Activated naive CD4-positive, alpha-beta T cell treated with anti-CD3 and anti-CD28 coated beads, Interleukin-2, amount 50 U/mL, for 72 hours (primary cell): ENCODE results near the gene AR. TPM values are rescaled to one million over a fixed set of nuclear protein-coding genes. Genes with fewer than 3 reads are reported as not detected.
A peak's percentile ranks its signal among the peaks of the same experiment; 100 is the strongest.
"Not testable (repeated sequence)": the region's sequence is repeated elsewhere in the genome, so short reads cannot be mapped to it uniquely, and the experiment has no call there.

ENCODE experiments used
- ATAC-seq, 2 donors: fragments of 150-1000 bp; cut with Tn5 transposase; 2 replicates each; pipeline ENCODE4 v1.10.0; 2021; ENCODE audit warnings: mild to moderate bottlenecking in 2 of 2, moderate library complexity in 2 of 2
- DNase-seq, 2 donors: peaks; one replicate each; pipeline ENCODE4 v3.0.0; 2021 to 2022; ENCODE audit warnings: low spot score in 2 of 2
- H3K27ac Mint-ChIP-seq, 2 donors: one replicate each; pipeline ENCODE4 v1.8.0; 2022; ENCODE audit warnings: mild to moderate bottlenecking in 2 of 2, mixed read lengths in 2 of 2
- H3K36me3 Mint-ChIP-seq, 2 donors: one replicate each; pipeline ENCODE4 v1.8.0; 2022; ENCODE audit warnings: mixed read lengths in 2 of 2
- H3K9me3 Mint-ChIP-seq, 2 donors: one replicate each; pipeline ENCODE4 v1.8.0; 2022; ENCODE audit warnings: mixed read lengths in 2 of 2
- total RNA-seq, 2 donors: library from RNA; stranded (reverse); gene quantifications; one replicate each; pipeline ENCODE4 v1.2.3, GENCODE V29; 2022

The AR gene
- total RNA-seq, 2 donors from 2014 or later: not detected

- not testable (repeated sequence) for H3K36me3 Mint-ChIP-seq, ATAC-seq, DNase-seq, H3K27ac Mint-ChIP-seq
- peaks cover 4 to 14% of the 10 kb centered on the region in 2 donors for H3K9me3 Mint-ChIP-seq
Observed at GRCh38 chrX:67670717-67671116, 126.9 kb downstream of the AR start.

GRCh38 chrX:67673741-67674274, 130.0 kb downstream of the AR start:
- Mint-ChIP-seq H3K36me3 (no peaks in the 10 kb centered on the region), H3K9me3 (peaks cover 4 to 5% of the 10 kb centered on the region in 2 donors), H3K27ac (no peak overlapping the region)
- DNase-seq (no peak), ATAC-seq (no peak)

- Mint-ChIP-seq H3K9me3 (peaks cover 4 to 5% of the 10 kb centered on the region in 2 donors), H3K36me3 (no peaks in the 10 kb centered on the region), H3K27ac (no peak overlapping the region)
- ATAC-seq (no peak), DNase-seq (no peak)
Observed at GRCh38 chrX:67674741-67675140, 130.9 kb downstream of the AR start.

- H3K9me3 Mint-ChIP-seq: peaks cover 0 to 3% of the 10 kb centered on the region in 2 donors
- H3K27ac Mint-ChIP-seq: no peak overlapping the region
- ATAC-seq: no peak
- H3K36me3 Mint-ChIP-seq: no peaks in the 10 kb centered on the region
- no peak for DNase-seq
Observed at GRCh38 chrX:67684136-67684535, 140.3 kb downstream of the AR start.

- ATAC-seq: peak in 1 of 2 donors; percentile 28
- no peak for DNase-seq
- Mint-ChIP-seq H3K36me3 (no peaks in the 10 kb centered on the region), H3K27ac (no peak overlapping the region), H3K9me3 (no peaks in the 10 kb centered on the region)
Observed at GRCh38 chrX:67692246-67692645, 148.4 kb downstream of the AR start.

- no peak overlapping the region for H3K27ac Mint-ChIP-seq
- ATAC-seq: peak in 1 of 2 donors; percentile 63
- no peaks in the 10 kb centered on the region for H3K9me3 Mint-ChIP-seq
- DNase-seq: no peak
- H3K36me3 Mint-ChIP-seq: no peaks in the 10 kb centered on the region
Observed at GRCh38 chrX:67693928-67694327, 150.1 kb downstream of the AR start.

- no peak overlapping the region for H3K27ac Mint-ChIP-seq
- H3K9me3 Mint-ChIP-seq: no peaks in the 10 kb centered on the region
- DNase-seq (no peak), ATAC-seq (no peak)
- no peaks in the 10 kb centered on the region for H3K36me3 Mint-ChIP-seq
Observed at GRCh38 chrX:67697452-67697851, 153.6 kb downstream of the AR start.

GRCh38 chrX:67700602-67701001, 156.8 kb downstream of the AR start:
- DNase-seq (no peak), ATAC-seq (no peak)
- no peaks in the 10 kb centered on the region for H3K36me3 Mint-ChIP-seq
- no peak overlapping the region for H3K27ac Mint-ChIP-seq
- no peaks in the 10 kb centered on the region for H3K9me3 Mint-ChIP-seq

GRCh38 chrX:67714004-67714403, 170.2 kb downstream of the AR start:
- no peak overlapping the region for H3K27ac Mint-ChIP-seq
- ATAC-seq: no peak
- no peak for DNase-seq
- H3K36me3 Mint-ChIP-seq: no peaks in the 10 kb centered on the region
- peaks cover 0 to 10% of the 10 kb centered on the region in 2 donors for H3K9me3 Mint-ChIP-seq

GRCh38 chrX:67717571-67717970, 173.8 kb downstream of the AR start:
- ATAC-seq (no peak), DNase-seq (no peak)
- Mint-ChIP-seq H3K36me3 (no peaks in the 10 kb centered on the region), H3K9me3 (peaks cover 0 to 13% of the 10 kb centered on the region in 2 donors), H3K27ac (no peak overlapping the region)

GRCh38 chrX:67718926-67719325, 175.1 kb downstream of the AR start:
- peaks cover 0 to 15% of the 10 kb centered on the region in 2 donors for H3K9me3 Mint-ChIP-seq
- no peak for ATAC-seq
- no peak overlapping the region for H3K27ac Mint-ChIP-seq
- DNase-seq: no peak
- H3K36me3 Mint-ChIP-seq: no peaks in the 10 kb centered on the region

- peaks cover 0 to 16% of the 10 kb centered on the region in 2 donors for H3K9me3 Mint-ChIP-seq
- no peak overlapping the region for H3K27ac Mint-ChIP-seq
- no peaks in the 10 kb centered on the region for H3K36me3 Mint-ChIP-seq
- DNase-seq (no peak), ATAC-seq (no peak)
Observed at GRCh38 chrX:67720344-67720743, 176.5 kb downstream of the AR start.

GRCh38 chrX:67721321-67721720, 177.5 kb downstream of the AR start:
- no peaks in the 10 kb centered on the region for H3K36me3 Mint-ChIP-seq
- no peak overlapping the region for H3K27ac Mint-ChIP-seq
- H3K9me3 Mint-ChIP-seq: peaks cover 0 to 9% of the 10 kb centered on the region in 2 donors
- no peak for DNase-seq
- ATAC-seq: no peak

GRCh38 chrX:67723580-67724351, 179.9 kb downstream of the AR start:
- Mint-ChIP-seq H3K36me3 (no peaks in the 10 kb centered on the region), H3K27ac (no peak overlapping the region), H3K9me3 (peaks cover 0 to 6% of the 10 kb centered on the region in 2 donors)
- DNase-seq: no peak
- no peak for ATAC-seq

- Mint-ChIP-seq H3K9me3 (peaks cover 0 to 6% of the 10 kb centered on the region in 2 donors), H3K27ac (no peak overlapping the region), H3K36me3 (no peaks in the 10 kb centered on the region)
- DNase-seq (no peak), ATAC-seq (no peak)
Observed at GRCh38 chrX:67724359-67725110, 180.7 kb downstream of the AR start.

- Mint-ChIP-seq H3K9me3 (peaks cover 0 to 6% of the 10 kb centered on the region in 2 donors), H3K36me3 (no peaks in the 10 kb centered on the region), H3K27ac (no peak overlapping the region)
- DNase-seq: no peak
- no peak for ATAC-seq
Observed at GRCh38 chrX:67725471-67725870, 181.7 kb downstream of the AR start.

GRCh38 chrX:67726018-67726417, 182.2 kb downstream of the AR start:
- no peaks in the 10 kb centered on the region for H3K36me3 Mint-ChIP-seq
- ATAC-seq (no peak), DNase-seq (no peak)
- no peak overlapping the region for H3K27ac Mint-ChIP-seq
- H3K9me3 Mint-ChIP-seq: peaks cover 0 to 3% of the 10 kb centered on the region in 2 donors
